G401 (cell line): ENCODE results near the gene BCAR1. TPM values are rescaled to one million over a fixed set of nuclear protein-coding genes. Genes with fewer than 3 reads are reported as not detected.
"Not testable (repeated sequence)": the region's sequence is repeated elsewhere in the genome, so short reads cannot be mapped to it uniquely, and the experiment has no call there.

Experiments used
- DNase-seq: peaks from one replicate; pipeline ENCODE4 v3.0.0-alpha.2; 2015; ENCODE audit warnings: low spot score
- in situ Hi-C: cut with HindIII; loops from 2 replicates; pipeline ENCODE4 v1.10.0; 2016; ENCODE audit warnings: low sequenced_read_pairs, mixed read lengths
- total RNA-seq: library from RNA; depleted of rRNA; stranded (reverse); fragments of >200 nt; shearing (Covaris generic); gene quantifications from 2 replicates; pipeline ENCODE4 v1.2.3, GENCODE V29; 2014; rRNA removed

Gene BCAR1, protein sequence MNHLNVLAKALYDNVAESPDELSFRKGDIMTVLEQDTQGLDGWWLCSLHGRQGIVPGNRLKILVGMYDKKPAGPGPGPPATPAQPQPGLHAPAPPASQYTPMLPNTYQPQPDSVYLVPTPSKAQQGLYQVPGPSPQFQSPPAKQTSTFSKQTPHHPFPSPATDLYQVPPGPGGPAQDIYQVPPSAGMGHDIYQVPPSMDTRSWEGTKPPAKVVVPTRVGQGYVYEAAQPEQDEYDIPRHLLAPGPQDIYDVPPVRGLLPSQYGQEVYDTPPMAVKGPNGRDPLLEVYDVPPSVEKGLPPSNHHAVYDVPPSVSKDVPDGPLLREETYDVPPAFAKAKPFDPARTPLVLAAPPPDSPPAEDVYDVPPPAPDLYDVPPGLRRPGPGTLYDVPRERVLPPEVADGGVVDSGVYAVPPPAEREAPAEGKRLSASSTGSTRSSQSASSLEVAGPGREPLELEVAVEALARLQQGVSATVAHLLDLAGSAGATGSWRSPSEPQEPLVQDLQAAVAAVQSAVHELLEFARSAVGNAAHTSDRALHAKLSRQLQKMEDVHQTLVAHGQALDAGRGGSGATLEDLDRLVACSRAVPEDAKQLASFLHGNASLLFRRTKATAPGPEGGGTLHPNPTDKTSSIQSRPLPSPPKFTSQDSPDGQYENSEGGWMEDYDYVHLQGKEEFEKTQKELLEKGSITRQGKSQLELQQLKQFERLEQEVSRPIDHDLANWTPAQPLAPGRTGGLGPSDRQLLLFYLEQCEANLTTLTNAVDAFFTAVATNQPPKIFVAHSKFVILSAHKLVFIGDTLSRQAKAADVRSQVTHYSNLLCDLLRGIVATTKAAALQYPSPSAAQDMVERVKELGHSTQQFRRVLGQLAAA
- 122 and 124 TPM in 2 replicates for total RNA-seq

DNA sequence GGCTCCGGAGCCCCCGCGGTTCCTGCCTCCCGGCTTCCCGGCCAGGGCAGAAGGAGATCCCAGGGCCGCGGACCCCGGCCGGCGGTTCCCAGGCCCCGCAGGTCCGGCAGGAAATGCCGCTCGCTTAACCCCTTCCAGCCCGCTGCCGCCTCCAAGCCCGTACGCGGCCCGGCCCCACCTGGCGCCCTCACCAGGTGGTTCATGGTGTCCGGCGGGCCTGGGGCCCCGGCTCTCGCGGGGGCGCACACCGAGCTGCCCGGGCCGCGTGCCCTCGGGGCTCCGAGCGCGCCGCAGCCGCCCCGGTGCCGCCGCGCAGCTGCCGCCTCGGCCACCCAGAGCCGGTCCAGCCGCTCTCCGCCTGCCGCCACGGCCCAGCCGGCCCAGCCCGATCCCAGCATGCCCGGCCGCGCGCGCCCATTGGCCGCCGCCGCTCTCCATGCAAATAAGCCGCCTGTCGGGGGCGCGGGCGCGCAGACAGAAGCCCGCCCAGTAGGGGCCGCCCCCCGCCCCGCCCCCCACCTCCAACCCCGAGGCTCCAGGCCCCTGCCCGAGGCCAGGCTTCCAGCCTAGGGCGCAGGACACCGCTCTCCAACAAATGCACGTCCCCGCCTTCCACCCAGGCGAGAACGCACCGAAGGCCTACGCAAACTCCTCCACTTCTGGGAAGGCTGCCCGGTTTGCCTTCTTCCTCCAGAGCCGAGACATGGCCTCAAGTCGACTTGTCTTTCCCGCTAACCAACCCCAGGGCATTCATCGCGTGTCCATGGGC is at the start of gene BCAR1:
Gene BCAR1 (minus strand): TSS at position 345 of the 769 bp plus-strand sequence. CDS start 142 bp downstream, at position 203.
- in situ Hi-C loops, result no loop called here
- peak; percentile 75 for DNase-seq

DNA sequence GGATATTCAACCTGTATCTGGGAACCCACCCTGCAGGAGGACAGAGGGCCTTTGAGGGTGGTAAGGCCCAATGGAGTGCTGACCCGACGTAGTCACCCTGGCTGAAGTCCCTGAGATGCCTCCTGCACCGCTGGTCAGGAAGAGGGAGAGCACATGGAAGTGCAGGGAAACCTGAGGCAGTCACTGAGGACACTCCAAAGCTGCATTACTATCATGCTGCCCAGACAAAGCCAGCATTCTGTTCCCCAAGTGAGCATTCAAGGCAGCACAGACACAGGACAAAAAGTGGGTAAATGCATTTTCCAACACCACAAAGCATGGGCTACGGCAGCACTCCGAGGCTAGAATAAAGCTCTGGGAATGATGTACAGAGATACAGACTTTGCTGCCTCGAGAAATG is 46.8 kb upstream of the BCAR1 start:
- in situ Hi-C loops, result no loop called here
- DNase-seq, result no peak

DNA sequence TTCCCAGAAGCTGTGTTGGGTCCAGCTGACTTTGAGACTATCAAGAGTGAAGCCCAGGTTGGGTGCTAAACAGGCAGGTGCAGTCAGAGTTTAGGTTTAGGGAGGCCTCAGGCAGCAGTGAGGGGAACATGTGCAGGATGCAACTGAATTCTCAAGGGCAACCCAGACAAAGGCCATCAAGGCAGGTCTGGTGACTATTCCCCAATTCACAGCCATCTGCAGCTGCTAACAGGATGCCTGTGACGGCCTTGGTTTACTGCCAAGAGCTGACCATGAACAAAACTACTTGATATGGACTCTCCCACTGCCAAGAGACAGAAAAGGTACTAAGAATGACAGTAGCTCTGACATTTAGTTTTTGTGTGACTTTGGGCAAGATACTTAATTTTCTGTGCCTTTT is 45.2 kb upstream of the BCAR1 start:
- in situ Hi-C loops, result no loop called here
- peak; percentile 52 for DNase-seq

DNA sequence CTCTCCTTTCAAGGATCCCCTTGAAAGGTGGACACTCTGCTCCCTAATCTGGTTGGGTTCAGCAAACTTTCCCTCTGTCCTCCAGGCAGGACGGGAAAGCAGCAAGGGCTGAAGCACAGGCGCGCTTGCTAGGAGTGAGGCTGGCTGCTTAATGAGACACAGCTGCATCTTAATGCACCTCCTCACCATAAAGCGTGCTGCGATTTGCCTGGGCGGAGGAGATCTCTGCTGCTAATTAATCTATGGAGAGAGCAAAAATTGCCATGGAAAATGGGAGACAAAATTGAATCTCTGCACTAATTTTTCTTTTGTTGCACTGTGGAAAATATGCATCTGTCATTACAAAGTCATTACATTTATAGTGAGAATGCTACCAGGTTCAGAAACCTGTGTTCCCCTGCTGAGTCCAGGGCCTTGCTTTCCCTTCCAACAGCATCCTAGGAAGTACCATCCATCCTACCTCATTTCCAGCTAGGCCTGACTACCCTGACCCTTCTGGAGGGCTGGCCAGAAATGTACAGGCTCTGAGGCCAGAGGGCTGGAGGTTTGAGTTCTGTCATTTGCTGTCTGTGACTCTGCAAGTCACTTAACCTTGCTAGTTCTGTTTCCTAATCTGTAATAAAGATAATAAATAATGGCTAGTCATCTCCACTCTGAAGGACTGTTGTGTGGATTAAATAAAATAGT is 43.5 kb upstream of the BCAR1 start:
- no peak for DNase-seq
- in situ Hi-C loops, result no loop called here

DNA sequence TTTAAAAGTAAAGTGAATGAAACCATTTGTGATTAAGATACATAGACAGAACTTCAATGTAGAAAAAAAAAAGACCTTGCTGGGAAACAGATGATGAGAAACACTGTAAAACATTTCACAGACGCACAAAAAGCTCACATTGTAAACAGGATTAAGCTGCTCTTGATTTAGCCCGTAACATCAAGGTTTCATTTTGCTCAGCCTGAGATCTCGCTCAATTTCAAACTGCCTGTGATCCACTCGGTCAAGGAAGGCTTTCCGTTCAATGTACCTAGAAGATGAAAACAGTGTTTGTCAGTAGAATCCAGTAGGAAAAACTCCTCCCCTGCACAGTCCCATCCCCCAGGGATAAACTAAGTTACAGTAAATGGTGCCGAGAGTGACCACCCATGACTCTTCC is 42.3 kb upstream of the BCAR1 start:
- in situ Hi-C loops, result no loop called here
- DNase-seq, result no peak

DNA sequence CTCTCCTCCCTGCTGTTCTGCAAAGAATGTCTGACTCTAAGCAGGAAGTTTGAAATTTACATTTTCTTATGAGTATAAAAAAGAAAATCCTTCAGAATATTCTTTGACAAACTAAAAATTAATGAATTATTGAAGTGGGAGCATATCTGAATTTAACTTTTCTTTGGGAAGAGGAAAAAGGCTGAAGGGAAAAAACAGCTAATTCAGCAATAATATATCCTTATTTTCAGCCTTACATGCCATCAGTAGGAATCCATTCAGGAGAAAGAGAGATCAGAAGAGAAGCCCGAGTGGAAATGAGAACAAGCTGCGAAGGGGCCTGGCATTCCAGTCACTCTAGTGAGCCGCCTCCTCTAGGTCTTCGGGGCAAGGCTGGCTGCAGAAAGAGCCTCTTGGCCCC is 41.7 kb upstream of the BCAR1 start:
- no peak for DNase-seq
- in situ Hi-C loops, result no loop called here

DNA sequence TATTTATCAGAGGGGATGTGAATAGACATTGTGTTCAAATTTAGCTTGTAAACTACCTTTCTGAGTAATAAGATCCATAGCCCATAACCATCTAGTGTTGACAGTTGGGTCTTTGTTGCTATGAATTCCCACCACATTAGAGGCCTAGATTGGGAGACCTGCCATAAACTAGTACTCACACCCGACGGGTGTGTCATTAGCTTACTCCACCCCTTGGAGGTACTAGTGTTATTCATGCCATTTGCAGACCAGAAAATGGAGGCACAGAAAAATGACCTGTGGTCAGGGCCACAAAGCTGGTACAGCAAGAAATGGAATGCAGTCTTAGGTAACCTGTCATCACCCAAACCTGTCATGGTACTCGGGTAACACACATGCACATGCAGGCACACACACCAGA is 41.3 kb upstream of the BCAR1 start:
- no peak for DNase-seq
- in situ Hi-C loops, result no loop called here

DNA sequence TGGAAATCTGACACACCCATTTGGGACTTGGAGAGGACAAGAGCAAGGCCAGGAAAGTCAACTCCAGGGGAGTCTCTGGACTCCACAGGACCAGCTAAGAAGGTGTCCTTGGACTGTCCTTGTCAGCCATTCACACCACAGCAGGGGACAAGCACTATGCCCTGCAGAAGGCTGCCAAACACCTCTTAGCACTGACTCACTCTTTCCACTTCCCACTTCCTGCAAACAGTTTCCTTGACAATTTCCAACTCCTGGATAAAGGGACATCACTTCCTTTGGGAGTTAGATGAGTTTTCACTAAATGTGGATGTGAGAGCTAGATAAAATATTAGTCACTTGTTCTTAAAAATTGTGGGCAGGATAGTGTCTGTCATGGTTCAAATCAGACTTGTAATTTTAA is 37.8 kb upstream of the BCAR1 start:
- no peak for DNase-seq
- in situ Hi-C loops, result no loop called here

DNA sequence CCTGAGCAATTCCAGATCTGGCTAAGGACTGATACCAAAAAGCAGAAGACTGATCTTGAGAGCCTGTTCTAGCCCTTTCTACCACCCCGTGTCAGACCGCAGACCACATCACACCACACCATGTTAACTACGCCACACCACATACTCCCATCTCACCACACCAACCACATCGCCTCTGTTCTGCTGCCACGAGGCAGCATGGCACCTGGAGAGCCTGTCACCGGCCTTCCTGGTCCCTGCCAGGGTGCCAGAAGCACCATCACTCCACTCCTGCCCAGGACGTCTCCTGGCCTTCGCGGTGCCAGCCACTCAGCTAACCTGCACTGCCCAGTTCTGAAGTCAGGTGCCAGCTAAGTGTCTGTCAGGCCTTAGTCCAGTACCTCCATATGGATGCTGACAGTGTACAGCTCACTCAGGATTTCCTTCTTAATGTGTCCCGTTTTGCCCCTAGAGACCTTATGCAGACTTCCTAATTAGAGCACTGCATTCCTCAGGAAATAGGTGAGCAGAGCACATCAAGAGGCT is 37.2 kb upstream of the BCAR1 start:
- in situ Hi-C loops, result no loop called here
- peak; percentile 47 for DNase-seq

DNA sequence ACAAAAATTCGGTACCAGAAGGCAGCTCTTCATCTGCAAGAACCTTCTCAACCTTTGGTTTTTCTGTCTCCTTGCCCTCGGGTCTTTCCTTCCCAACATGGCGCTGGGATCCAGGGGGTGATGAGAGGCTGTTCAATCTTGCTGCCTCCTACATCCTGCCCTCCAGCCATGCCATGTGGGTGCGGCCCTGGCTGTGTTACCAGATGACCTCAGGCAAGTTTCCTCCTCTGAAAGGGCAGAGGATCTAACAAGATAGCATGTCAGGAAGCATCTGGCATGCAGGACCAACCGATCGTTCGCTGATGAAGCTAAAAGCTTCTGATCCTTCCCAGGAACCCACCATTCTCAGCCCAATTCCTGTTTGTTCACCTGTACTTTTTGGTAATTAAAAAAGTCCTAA is 36.8 kb upstream of the BCAR1 start:
- DNase-seq, result no peak
- in situ Hi-C loops, result no loop called here

DNA sequence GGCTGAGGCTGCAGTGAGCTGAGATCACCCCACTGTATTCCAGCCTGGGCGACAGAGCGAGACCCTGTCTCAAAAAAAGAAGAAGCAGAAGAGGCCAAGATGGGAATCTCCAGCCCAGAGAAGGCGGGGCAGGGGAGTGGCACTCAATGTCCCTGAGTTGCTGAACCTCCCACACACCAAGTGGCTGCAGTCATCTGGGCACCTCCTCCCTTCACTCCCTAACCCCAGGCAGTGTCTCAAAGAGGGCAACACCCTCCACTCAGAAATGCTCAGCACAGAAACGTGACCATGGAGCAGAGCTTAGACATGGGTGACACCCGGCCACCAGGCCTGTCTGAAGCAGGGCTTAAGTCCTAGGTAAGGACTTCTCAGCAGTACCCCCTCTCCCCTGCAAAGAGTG is 36.3 kb upstream of the BCAR1 start:
- in situ Hi-C loops, result no loop called here

DNA sequence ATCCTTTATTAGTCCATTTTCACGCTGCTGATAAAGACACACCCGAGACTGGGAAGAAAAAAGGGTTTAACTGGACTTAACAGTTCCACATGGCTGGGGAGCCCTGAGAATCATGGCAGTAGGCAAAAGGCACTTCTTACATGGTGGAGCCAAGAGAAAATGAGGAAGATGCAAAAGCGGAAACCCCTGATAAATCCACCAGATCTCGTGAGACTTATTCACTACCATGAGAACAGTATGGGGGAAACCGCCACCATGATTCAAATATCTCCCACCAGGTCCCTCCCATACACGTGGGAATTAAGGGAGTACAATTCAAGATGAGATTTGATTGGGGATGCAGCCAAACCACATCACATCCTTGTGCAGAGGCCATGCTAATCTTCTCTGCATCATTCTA is 35.0 kb upstream of the BCAR1 start:
- no peak for DNase-seq
- in situ Hi-C loops, result no loop called here

More for the DNA sequence above, 36.3 kb upstream of the BCAR1 start:
- DNase-seq, result no peak

DNA sequence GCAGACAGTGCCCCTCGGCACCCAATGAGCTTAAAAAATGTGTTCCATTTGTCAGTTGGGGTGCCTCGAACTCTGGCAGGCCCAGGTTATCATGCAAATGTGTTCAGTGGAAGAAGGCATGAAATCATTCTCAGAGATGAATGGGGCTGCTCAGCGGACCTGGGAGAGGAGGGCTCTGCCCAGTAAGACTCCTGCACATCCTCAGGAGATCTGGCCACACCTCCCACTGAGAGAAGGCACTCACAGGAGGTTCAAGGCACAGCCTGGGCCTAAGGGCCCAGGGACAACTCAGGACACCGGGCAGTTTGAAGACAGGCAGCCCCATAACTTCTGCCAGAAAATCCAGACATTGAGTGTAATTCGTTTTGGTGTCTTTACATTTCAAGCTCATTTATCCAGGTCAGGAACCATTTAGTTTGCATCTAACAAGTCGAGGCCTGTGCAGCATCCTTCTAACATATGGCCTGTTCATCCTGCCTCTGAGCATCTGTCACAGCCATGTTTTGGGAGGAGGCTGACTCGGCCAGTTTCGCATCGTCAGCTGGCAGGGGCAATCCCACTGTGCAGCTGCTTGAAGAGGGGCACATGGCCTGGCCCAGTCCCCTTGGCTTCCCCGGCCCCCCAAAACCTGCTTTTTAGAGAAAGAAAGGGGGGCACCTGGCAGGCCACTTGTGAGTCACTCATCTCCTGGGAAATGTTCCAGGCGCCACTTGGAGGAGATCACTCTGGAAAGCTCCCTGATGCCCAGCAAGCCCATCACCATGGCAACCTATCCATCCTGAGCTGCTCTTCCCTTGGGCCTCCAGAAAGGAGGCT is 31.2 kb upstream of the BCAR1 start:
- DNase-seq, result peak; percentile 97

DNA sequence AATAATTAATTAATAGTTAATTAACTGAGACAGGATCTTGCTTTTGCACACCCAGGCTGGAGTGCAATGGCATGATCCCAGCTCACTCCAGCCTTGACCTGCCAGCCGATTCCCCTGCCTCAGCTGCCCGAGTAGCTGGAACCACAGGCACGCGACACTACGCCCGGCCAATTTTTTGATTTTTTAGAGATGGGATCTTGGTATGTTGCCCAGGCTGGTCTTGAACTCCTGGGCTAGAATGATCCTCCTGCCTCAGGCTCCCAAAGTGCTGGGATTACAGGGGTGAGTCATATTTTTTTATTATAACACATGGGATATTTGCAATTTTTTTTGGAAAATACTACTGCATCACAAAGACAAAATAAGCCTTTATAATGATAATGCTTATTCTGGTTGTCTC is 30.4 kb upstream of the BCAR1 start:
- in situ Hi-C loops, result no loop called here

More for the DNA sequence above, 31.2 kb upstream of the BCAR1 start:
- in situ Hi-C loops, result no loop called here

DNA sequence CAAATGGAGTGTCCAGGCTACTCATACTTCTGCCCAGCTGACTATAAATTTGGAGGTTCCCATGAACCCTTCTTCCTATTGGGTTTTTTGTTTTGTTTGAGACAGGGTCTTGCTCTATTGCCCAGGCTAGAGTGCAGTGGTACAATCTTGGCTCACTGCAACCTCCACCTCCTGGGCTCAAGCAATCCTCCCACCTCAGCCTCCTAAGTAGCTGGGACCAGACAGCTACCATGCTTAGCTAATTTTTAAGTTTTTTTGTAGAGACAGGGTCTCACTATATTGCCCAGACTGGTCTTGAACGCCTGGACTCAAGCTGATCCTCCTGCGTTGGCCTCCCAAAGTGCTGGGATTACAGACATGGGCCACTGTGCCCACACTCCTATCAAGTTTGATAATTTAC is 29.6 kb upstream of the BCAR1 start:
- DNase-seq, in situ Hi-C loops: not testable (repeated sequence)

More for the DNA sequence above, 30.4 kb upstream of the BCAR1 start:
- DNase-seq, result no peak

DNA sequence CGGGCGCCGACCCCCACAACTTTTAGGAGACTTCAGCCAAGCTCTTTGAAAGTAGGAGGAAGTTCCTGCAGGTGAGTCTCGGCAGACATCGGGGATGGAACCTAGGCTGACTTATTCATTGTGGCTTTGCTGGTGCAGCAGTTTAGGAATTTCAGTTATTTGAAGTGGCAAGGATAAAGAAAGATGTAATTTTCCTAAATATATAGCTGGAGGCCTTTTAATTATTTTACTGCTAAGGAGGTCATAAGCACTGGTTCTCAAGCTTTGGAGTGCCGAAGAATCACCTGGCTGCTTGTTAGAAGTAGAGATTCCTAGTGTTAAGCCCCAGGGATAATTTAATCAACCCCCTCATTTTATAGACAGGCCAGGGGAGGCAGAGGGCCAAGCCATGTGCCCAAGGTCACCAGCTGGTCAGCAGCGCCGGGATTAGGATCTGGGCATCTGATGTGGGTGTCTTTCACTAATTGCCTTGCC is 28.9 kb upstream of the BCAR1 start:
- in situ Hi-C loops, result no loop called here

DNA sequence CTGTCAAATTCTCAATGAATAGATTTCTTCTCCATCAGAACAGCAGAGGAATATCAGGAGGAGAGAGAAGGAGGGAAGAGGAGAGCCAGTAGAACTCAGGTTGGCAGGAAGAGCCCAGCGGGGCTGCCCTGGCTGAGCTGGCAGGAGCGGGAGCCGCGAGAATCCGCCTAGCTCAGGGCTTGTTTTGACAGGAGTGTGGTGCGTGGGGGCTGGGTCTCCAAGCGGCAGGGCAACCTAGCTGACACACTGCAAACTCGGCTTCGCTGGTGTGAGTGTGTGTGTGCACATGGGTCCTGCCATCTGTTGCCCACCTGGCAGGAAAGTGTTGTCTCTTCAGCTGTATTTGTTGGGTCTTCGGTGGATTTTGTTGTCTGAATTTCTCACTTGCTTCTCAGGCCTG is 27.9 kb upstream of the BCAR1 start:
- in situ Hi-C loops, result no loop called here
- peak; percentile 91 for DNase-seq

More for the DNA sequence above, 28.9 kb upstream of the BCAR1 start:
- DNase-seq, result no peak
